ENCODE results near the gene OR5K4. TPM values are rescaled to one million over a fixed set of nuclear protein-coding genes. Genes with fewer than 3 reads are reported as not detected.

Gene OR5K4
- polyA plus RNA-seq, 1 of the 3 experiments (the other 2 are of a cell fraction) = not detected

GRCh38 chr3:98361289-98361688, 7.6 kb downstream of the OR5K4 start:
- H3K4me3 ChIP-seq (ENCODE audit: low read depth in 2 of 2, low read length in 1 of 2) = no peak overlapping the region
- no peak overlapping the region for H3K9ac ChIP-seq
- DNase-seq = no peak
- H3F3A ChIP-seq (replicated peaks; ENCODE audit: insufficient read depth) = no peaks in the 10 kb centered on the region
- ChIA-PET CTCF (no interaction called here), POLR2A (no interaction called here)
- no peaks in the 10 kb centered on the region for H3K4me1 ChIP-seq (ENCODE audit: control insufficient read depth in 1 of 2, insufficient read depth in 2 of 2, low read depth in 1 of 2, low read length in 1 of 2)
- H3K27me3 ChIP-seq (ENCODE audit: insufficient read depth) = no peaks in the 10 kb centered on the region
- no peak overlapping the region for H3K4me2 ChIP-seq
- H3K79me2 ChIP-seq (ENCODE audit: insufficient read depth) = no peaks in the 10 kb centered on the region
- TF ChIP-seq USF2 (IDR thresholded peaks at IDR 0.05; ENCODE audit: borderline replicate concordance, low read depth, low read length) (no peak), ZBTB33 (IDR thresholded peaks at IDR 0.05; ENCODE audit: borderline replicate concordance, low read depth) (no peak), GABPA (IDR thresholded peaks at IDR 0.05; ENCODE audit: low read depth) (no peak), JUND (IDR thresholded peaks at IDR 0.05) (no peak), SIN3A (IDR thresholded peaks at IDR 0.05; ENCODE audit: borderline replicate concordance, low read depth, low read length) (no peak), NFIC (IDR thresholded peaks at IDR 0.05; ENCODE audit: borderline replicate concordance) (no peak), TEAD4 (IDR thresholded peaks at IDR 0.05; ENCODE audit: borderline replicate concordance, insufficient read depth) (no peak), FOXJ3 (CRISPR knock-in tag; IDR thresholded peaks at IDR 0.05) (no peak), CHD2 (IDR thresholded peaks at IDR 0.05; ENCODE audit: low read length, partially characterized antibody) (no peak), FOXM1 (IDR thresholded peaks at IDR 0.05; ENCODE audit: low read depth) (no peak), CTCF (IDR thresholded peaks at IDR 0.05) (no peak), EZH2phosphoT487 (IDR thresholded peaks at IDR 0.05; ENCODE audit: borderline replicate concordance, low read depth) (no peak), TAF1 (IDR thresholded peaks at IDR 0.05; ENCODE audit: borderline replicate concordance, low read depth, low read length) (no peak), EP300 (IDR thresholded peaks at IDR 0.05; ENCODE audit: borderline replicate concordance in 1 of 2, low read depth in 1 of 2, low read length in 1 of 2) (no peak), USF1 (IDR thresholded peaks at IDR 0.05; ENCODE audit: borderline replicate concordance, low read depth) (no peak), MXI1 (IDR thresholded peaks at IDR 0.05; ENCODE audit: low read depth, low read length) (no peak), POLR2AphosphoS5 (IDR thresholded peaks at IDR 0.05; ENCODE audit: low read depth, low read length) (no peak), RFX5 (IDR thresholded peaks at IDR 0.05; ENCODE audit: low read length) (no peak)
- H3K9me2 ChIP-seq = no peaks in the 10 kb centered on the region
- no peaks in the 10 kb centered on the region for H3K36me3 ChIP-seq (replicated peaks in 1 of 2; ENCODE audit: control insufficient read depth in 1 of 2, insufficient read depth in 2 of 2, low read length in 1 of 2)
- WGBS (ENCODE audit: low lambda C conversion rate) = 0% methylated on average over 2 of the region's 2 CpGs
- H4K20me1 ChIP-seq (ENCODE audit: insufficient read depth) = no peaks in the 10 kb centered on the region
- H3K27ac ChIP-seq (ENCODE audit: low read depth in 2 of 2, low read length in 1 of 2) = no peak overlapping the region
- H3K9me3 ChIP-seq = 0 out of 2 replicates have a peak, but pooled peaks cover 7% of the 10 kb centered on the region
- H2AFZ ChIP-seq (ENCODE audit: low read depth) = no peak overlapping the region

Measured in SK-N-SH (cell line).